HUES48 (cell line): Measurements from ENCODE around the gene MARVELD2.
"Not testable (repeated sequence)": the region's sequence is repeated elsewhere in the genome, so short reads cannot be mapped to it uniquely, and the experiment has no call there.

ENCODE experiments used
- H3K27ac ChIP-seq: one replicate; pipeline ENCODE4 v1.7.0; 2013; ENCODE audit warnings: low read depth, low read length, inconsistent platforms
- H3K27me3 ChIP-seq: 2 replicates; pipeline ENCODE4 v1.6.1; 2013; ENCODE audit warnings: mild to moderate bottlenecking, low read length; ENCODE audit not compliant: control insufficient read depth, insufficient read depth
- H3K36me3 ChIP-seq: 2 replicates; pipeline ENCODE4 v1.6.1; 2013; ENCODE audit warnings: low read length; ENCODE audit not compliant: control insufficient read depth, insufficient read depth
- H3K4me1 ChIP-seq: 2 replicates; pipeline ENCODE4 v1.6.1; 2013; ENCODE audit warnings: mild to moderate bottlenecking, low read length; ENCODE audit not compliant: control insufficient read depth, insufficient read depth
- H3K4me3 ChIP-seq: 2 replicates; pipeline ENCODE4 v1.5.1; 2013; ENCODE audit warnings: mild to moderate bottlenecking, low read depth, low read length
- H3K9ac ChIP-seq: 2 replicates; pipeline ENCODE4 v1.6.1; 2013; ENCODE audit warnings: mild to moderate bottlenecking, low read depth, low read length, moderate library complexity
- H3K9me3 ChIP-seq: 2 replicates; pipeline ENCODE4 v1.6.1; 2013; ENCODE audit warnings: low read length; ENCODE audit not compliant: control insufficient read depth, insufficient read depth

MARVELD2 gene

GRCh38 chr5:69472535-69473143, 57.7 kb downstream of the MARVELD2 start:
- H3K27ac ChIP-seq, H3K36me3 ChIP-seq, H3K9me3 ChIP-seq, H3K4me3 ChIP-seq, H3K27me3 ChIP-seq, H3K4me1 ChIP-seq, H3K9ac ChIP-seq: not testable (repeated sequence)

DNA sequence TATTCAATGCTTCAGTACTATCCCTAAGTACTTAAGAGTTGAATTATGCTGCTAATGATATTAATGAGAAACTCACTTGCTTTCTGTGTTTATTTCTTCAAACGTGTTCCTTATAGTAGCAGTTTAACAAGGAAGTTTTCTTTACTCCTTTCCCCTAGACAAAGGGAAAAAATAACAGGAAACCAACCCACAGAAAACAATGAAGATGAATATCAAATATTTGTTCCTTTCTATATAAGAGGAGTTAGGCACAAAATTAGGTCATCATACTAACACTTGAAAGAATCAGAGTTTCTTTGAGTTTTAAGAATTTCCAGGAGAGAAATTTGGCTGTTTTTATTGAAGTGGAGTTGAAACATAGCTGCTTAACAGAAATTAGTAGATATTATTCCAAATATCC, 62.3 kb downstream of the MARVELD2 start:
- H3K9me3 ChIP-seq: no peaks in the 10 kb centered on the region
- no peak overlapping the region for H3K4me3 ChIP-seq
- no peaks in the 10 kb centered on the region for H3K4me1 ChIP-seq
- H3K27ac ChIP-seq: no peak overlapping the region
- H3K9ac ChIP-seq: no peak overlapping the region
- no peaks in the 10 kb centered on the region for H3K36me3 ChIP-seq
- H3K27me3 ChIP-seq: no peaks in the 10 kb centered on the region

DNA sequence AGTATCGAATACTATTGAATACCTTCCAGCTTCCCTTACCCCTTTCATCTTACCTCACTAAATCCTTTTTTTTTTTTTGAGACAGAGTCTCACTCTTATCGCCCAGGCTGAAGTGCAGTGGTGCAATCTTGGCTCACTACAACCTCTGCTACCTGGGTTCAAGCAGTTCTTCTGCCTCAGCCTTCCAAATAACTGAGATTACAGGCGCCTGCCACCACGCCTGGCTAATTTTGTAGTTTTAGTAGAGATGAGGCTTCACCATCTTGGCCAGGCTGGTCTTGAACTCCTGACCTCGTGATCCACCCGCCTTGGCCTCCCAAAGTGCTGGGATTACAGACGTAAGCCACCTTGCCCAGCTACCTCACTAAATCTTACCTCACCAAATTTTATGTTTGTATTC, 63.4 kb downstream of the MARVELD2 start:
- not testable (repeated sequence) for H3K9me3 ChIP-seq, H3K4me3 ChIP-seq, H3K4me1 ChIP-seq, H3K27ac ChIP-seq, H3K9ac ChIP-seq, H3K27me3 ChIP-seq, H3K36me3 ChIP-seq

GRCh38 chr5:69484891-69485290, 70.0 kb downstream of the MARVELD2 start:
- H3K27ac ChIP-seq: no peak overlapping the region
- H3K9me3 ChIP-seq: no peaks in the 10 kb centered on the region
- peaks cover 6% of the 10 kb centered on the region; the same call in 1 of the 2 replicates for H3K4me1 ChIP-seq

GRCh38 chr5:69485471-69485870, 70.6 kb downstream of the MARVELD2 start:
- H3K4me3 ChIP-seq: no peak overlapping the region
- H3K27ac ChIP-seq: no peak overlapping the region
- H3K27me3 ChIP-seq: no peaks in the 10 kb centered on the region
- no peaks in the 10 kb centered on the region for H3K9me3 ChIP-seq
- H3K36me3 ChIP-seq: no peaks in the 10 kb centered on the region
- peaks cover 6% of the 10 kb centered on the region; the same call in 1 of the 2 replicates for H3K4me1 ChIP-seq
- H3K9ac ChIP-seq: no peak overlapping the region

More at GRCh38 chr5:69484891-69485290, 70.0 kb downstream of the MARVELD2 start:
- Histone ChIP-seq H3K27me3 (no peaks in the 10 kb centered on the region), H3K36me3 (no peaks in the 10 kb centered on the region), H3K9ac (no peak overlapping the region), H3K4me3 (no peak overlapping the region)

DNA sequence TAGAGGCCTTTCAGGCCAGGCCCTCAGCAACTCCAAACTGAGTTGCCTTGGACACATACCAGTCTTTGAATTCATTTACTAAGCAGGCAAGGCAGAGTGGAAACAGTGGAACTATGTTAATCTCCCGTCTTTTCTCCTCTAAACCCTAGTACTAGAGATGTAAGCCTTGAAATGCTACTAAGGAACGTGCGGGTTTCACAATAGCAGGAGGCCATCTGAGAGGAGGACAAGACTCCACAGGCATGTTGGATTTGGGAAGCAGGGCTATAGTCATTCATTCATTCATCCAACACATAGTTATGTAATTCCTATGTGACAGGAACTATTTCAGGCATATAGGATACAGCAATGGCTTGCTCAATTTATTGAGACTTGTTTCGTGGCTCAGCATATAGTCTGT, 74.3 kb downstream of the MARVELD2 start:
- H3K36me3 ChIP-seq: no peaks in the 10 kb centered on the region
- no peaks in the 10 kb centered on the region for H3K9me3 ChIP-seq
- H3K9ac ChIP-seq: no peak overlapping the region
- H3K27me3 ChIP-seq: peaks cover 9% of the 10 kb centered on the region; the same call in 1 of the 2 replicates
- H3K4me3 ChIP-seq: no peak overlapping the region
- peaks cover 11% of the 10 kb centered on the region; the same call in 1 of the 2 replicates for H3K4me1 ChIP-seq
- peak overlapping the region; percentile 41 for H3K27ac ChIP-seq

DNA sequence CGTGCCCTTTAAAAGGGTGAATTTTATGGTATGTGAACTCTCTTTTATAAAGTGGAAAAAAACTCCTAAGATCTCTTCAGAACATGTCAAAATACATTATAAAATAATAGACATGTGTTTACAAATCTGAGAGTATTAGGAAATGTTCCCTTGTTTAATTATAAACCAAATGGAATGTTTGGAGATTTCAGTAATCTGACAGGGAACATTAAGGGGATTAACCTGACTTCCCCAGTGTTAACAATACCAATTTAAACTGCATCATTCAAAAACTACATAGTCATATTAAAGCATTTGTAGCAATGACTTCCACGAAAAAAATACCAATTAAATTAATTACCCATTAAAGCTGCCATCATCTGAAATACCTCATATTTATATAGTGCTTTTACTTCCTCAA, 76.1 kb downstream of the MARVELD2 start:
- no peak overlapping the region for H3K9ac ChIP-seq
- H3K27ac ChIP-seq: no peak overlapping the region
- no peaks in the 10 kb centered on the region for H3K9me3 ChIP-seq
- no peak overlapping the region for H3K4me3 ChIP-seq
- H3K27me3 ChIP-seq: peaks cover 9% of the 10 kb centered on the region; the same call in 1 of the 2 replicates
- H3K4me1 ChIP-seq: peaks cover 27% of the 10 kb centered on the region
- H3K36me3 ChIP-seq: no peaks in the 10 kb centered on the region

DNA sequence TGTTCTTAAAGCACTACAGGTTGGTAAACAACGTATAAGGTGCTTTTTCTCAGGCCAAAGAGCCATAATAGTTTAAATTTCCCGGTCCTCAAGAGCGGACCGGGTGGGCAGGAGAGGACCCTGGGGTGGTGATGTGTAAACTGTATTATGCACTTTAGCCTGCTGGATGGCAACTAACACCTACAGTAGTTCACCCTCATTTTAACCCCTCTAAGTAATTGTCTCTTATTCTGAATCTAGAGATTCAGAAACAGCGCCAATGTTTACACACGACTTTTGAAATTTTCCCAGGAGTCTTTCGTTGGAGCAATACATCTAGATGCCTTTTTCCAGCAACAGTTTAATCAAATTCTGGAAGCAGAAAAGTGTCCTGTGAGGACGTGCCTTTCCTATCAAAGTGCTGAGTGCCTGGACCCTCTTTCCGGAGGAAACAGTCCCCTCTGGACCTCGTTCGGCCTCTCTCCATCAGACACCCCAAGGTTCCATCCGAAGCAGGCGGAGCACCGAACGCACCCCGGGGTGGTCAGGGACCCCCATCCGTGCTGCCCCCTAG, 77.0 kb downstream of the MARVELD2 start:
- H3K27me3 ChIP-seq: peaks cover 9% of the 10 kb centered on the region; the same call in 1 of the 2 replicates
- no peaks in the 10 kb centered on the region for H3K36me3 ChIP-seq
- peak overlapping the region; percentile 88 for H3K27ac ChIP-seq
- peak overlapping the region; percentile 77 for H3K9ac ChIP-seq
- H3K9me3 ChIP-seq: no peaks in the 10 kb centered on the region
- peak overlapping the region; percentile 84 for H3K4me3 ChIP-seq
- H3K4me1 ChIP-seq: peaks cover 32% of the 10 kb centered on the region

GRCh38 chr5:69492391-69492922, 77.5 kb downstream of the MARVELD2 start, which contains the start of gene OCLN:
TSS of gene OCLN (plus strand) at chr5:69492790. CDS start at chr5:69504245, 11,455 bp downstream.
- peaks cover 9% of the 10 kb centered on the region; the same call in 1 of the 2 replicates for H3K27me3 ChIP-seq
- H3K4me3 ChIP-seq: peak within 1 kb of the TSS; percentile 84
- H3K27ac ChIP-seq: peak within 1 kb of the TSS; percentile 88
- H3K36me3 ChIP-seq: no peaks in the 10 kb centered on the region
- no peaks in the 10 kb centered on the region for H3K9me3 ChIP-seq
- peaks cover 35% of the 10 kb centered on the region for H3K4me1 ChIP-seq
- H3K9ac ChIP-seq: peak within 1 kb of the TSS; percentile 77

DNA sequence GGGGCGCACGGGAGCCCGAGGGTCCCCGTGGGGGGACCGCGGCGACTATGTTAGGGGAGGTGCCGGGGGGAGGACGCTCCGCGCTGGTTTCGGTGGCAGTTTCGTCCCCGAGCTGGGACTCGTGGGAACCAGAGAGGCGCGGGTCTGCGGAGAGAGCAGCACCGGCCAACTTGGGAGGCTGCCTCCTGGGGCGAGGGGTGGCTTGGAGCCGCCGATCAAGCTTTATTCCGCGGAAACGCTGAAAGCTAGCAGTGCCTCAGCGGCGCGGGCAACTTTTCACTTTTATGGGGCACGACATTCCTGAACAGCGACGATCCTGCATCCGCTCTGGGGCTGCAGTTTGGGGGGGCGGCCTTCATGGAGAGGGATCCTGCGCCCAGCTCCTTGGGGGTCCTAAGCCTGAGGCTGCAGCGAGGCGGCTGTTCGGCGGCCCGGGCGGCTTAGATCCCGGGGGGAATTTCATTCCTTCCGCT, 78.0 kb downstream of the MARVELD2 start:
- Histone ChIP-seq H3K4me3 (peak overlapping the region; percentile 84), H3K4me1 (peaks cover 35% of the 10 kb centered on the region), H3K27me3 (peaks cover 9% of the 10 kb centered on the region; the same call in 1 of the 2 replicates), H3K36me3 (no peaks in the 10 kb centered on the region), H3K27ac (peak overlapping the region; percentile 88), H3K9ac (peak overlapping the region; percentile 77), H3K9me3 (no peaks in the 10 kb centered on the region)
